Measurements from ENCODE around the gene COG4. TPM values are rescaled to one million over a fixed set of nuclear protein-coding genes. Genes with fewer than 3 reads are reported as not detected.

Gene COG4
- total RNA-seq, 1 donor from 2014 or later, result 39.3 TPM

DNA sequence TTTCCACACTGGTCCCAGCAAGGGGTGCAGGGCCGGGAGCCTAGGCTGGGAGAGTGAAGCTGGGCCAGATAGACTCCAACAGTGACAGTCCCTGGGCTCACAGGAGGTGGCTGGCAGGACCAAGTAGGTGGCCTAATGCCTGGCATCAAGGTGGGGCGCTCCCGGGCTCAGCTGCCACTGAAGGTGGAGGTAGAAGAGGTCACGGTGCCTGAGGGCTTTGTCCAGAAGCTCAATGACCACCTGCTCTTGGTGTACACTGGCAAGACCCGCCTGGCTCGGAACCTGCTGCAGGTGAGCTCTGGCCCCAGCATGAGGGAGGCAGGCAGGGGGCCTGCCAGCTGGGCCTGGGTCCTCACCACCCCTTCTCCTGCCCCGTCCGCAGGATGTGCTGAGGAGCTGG lies 45.2 kb downstream of the COG4 start:
- Histone ChIP-seq H3K4me1 (peaks cover 15% of the 10 kb centered on the region), H3K4me3 (no peak overlapping the region), H3K27ac (no peak overlapping the region), H3K27me3 (no peaks in the 10 kb centered on the region), H3K36me3 (peaks cover 0 to 33% of the 10 kb centered on the region in 2 donors), H3K9me3 (no peaks in the 10 kb centered on the region)
- intact Hi-C loops (cut with DNase I), result no loop called here
- TF ChIP-seq POLR2AphosphoS5 (IDR thresholded peaks at IDR 0.05; ENCODE audit: insufficient read depth in 1 of 2, low read depth in 1 of 2) (no peak), CTCF (IDR thresholded peaks at IDR 0.05) (no peak), POLR2A (IDR thresholded peaks at IDR 0.05) (no peak)
- no peak for DNase-seq (ENCODE audit: extremely low spot score in 2 of 2)

- H3K4me3 ChIP-seq, result no peak overlapping the region
- DNase-seq (ENCODE audit: extremely low spot score in 2 of 2), result no peak
- H3K27ac ChIP-seq, result no peak overlapping the region
- H3K9me3 ChIP-seq, result no peaks in the 10 kb centered on the region
- peaks cover 0 to 31% of the 10 kb centered on the region in 2 donors for H3K36me3 ChIP-seq
- H3K4me1 ChIP-seq, result peaks cover 15% of the 10 kb centered on the region
- intact Hi-C loops (cut with DNase I), result no loop called here
- no peaks in the 10 kb centered on the region for H3K27me3 ChIP-seq
- TF ChIP-seq CTCF (IDR thresholded peaks at IDR 0.05) (no peak), POLR2AphosphoS5 (IDR thresholded peaks at IDR 0.05; ENCODE audit: insufficient read depth in 1 of 2, low read depth in 1 of 2) (no peak), POLR2A (IDR thresholded peaks at IDR 0.05) (no peak)
Measured at GRCh38 chr16:70476272-70477020, 46.9 kb downstream of the COG4 start.

- peaks cover 0 to 21% of the 10 kb centered on the region in 2 donors for H3K36me3 ChIP-seq
- intact Hi-C loops (cut with DNase I), result no loop called here
- H3K27ac ChIP-seq, result no peak overlapping the region
Measured at GRCh38 chr16:70475054-70475871, 48.1 kb downstream of the COG4 start.

DNA sequence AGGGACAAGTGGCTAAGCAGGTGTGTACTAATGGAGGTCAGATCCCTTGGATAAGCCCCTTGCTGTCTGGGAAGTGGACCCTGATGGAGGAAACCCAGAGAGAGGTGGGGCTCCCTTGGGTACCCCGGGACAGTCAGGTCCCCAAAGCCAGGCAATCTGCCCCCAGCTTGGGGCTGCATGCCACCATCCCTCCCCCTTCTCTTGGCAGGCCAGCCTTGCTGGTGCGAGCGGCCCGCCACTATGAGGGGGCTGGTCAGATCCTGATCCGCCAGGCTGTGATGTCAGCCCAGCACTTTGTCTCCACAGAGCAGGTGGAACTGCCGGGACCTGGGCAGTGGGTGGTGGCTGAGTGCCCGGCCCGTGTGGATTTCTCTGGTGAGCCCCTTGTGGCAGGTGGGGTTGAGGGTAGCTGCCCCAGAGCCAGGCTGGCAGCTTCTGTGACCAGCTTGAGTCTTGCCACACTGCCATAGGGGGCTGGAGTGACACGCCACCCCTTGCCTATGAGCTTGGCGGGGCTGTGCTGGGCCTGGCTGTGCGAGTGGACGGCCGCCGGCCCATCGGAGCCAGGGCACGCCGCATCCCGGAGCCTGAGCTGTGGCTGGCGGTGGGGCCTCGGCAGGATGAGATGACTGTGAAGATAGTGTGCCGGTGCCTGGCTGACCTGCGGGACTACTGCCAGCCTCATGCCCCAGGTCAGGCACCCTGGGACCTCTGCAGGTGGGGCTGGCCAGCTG lies 48.9 kb downstream of the COG4 start:
- DNase-seq (ENCODE audit: extremely low spot score in 2 of 2), result no peak
- H3K27ac ChIP-seq, result no peak overlapping the region
- no peak overlapping the region for H3K4me3 ChIP-seq
- intact Hi-C loops (cut with DNase I), result loop anchor here (5.0 kb wide), 1 partner anchor 57 kb away; no protein-coding TSS in a partner anchor
- no peak for TF ChIP-seq POLR2A (IDR thresholded peaks at IDR 0.05)
- no peak for TF ChIP-seq CTCF (IDR thresholded peaks at IDR 0.05)
- TF ChIP-seq POLR2AphosphoS5 (IDR thresholded peaks at IDR 0.05; ENCODE audit: insufficient read depth in 1 of 2, low read depth in 1 of 2), result no peak
- H3K36me3 ChIP-seq, result peaks cover 0 to 13% of the 10 kb centered on the region in 2 donors
- peaks cover 12% of the 10 kb centered on the region for H3K4me1 ChIP-seq
- no peaks in the 10 kb centered on the region for H3K27me3 ChIP-seq
- no peaks in the 10 kb centered on the region for H3K9me3 ChIP-seq

More at GRCh38 chr16:70475054-70475871, 48.1 kb downstream of the COG4 start:
- TF ChIP-seq POLR2A (IDR thresholded peaks at IDR 0.05) (no peak), POLR2AphosphoS5 (IDR thresholded peaks at IDR 0.05; ENCODE audit: insufficient read depth in 1 of 2, low read depth in 1 of 2) (no peak), CTCF (IDR thresholded peaks at IDR 0.05) (no peak)
- Histone ChIP-seq H3K4me3 (no peak overlapping the region), H3K4me1 (peaks cover 15% of the 10 kb centered on the region), H3K27me3 (no peaks in the 10 kb centered on the region), H3K9me3 (no peaks in the 10 kb centered on the region)
- no peak for DNase-seq (ENCODE audit: extremely low spot score in 2 of 2)
